ENCODE results near the gene NT5M.

Gene NT5M

GRCh38 chr17:17394494-17394893 is 91.3 kb downstream of the NT5M start:
- H3K4me2 ChIP-seq (ENCODE audit: low read length): no peak overlapping the region
- no peak overlapping the region for H3K4me3 ChIP-seq (ENCODE audit: low read length)
- no peak overlapping the region for H2BK15ac ChIP-seq (replicated peaks; ENCODE audit: low read depth)
- no peak overlapping the region for H2BK5ac ChIP-seq (ENCODE audit: low read length)
- no peaks in the 10 kb centered on the region for H3K79me1 ChIP-seq (ENCODE audit: low read length)
- no peaks in the 10 kb centered on the region for H3K27me3 ChIP-seq (ENCODE audit: insufficient read depth, low read length, poor library complexity)
- H3K27ac ChIP-seq (ENCODE audit: low read depth, low read length): no peak overlapping the region
- H3K4ac ChIP-seq (ENCODE audit: low read depth, low read length): no peak overlapping the region
- no peak overlapping the region for H4K8ac ChIP-seq (ENCODE audit: low read depth, low read length)
- no peaks in the 10 kb centered on the region for H3K79me2 ChIP-seq (ENCODE audit: control insufficient read depth, insufficient read depth, low read length)
- no peak overlapping the region for H2BK120ac ChIP-seq (ENCODE audit: low read depth, low read length)
- no peaks in the 10 kb centered on the region for H3K36me3 ChIP-seq (ENCODE audit: control insufficient read depth, insufficient read depth, low read length)
- no peaks in the 10 kb centered on the region for H3K4me1 ChIP-seq (ENCODE audit: control insufficient read depth, low read depth, low read length)
- DNase-seq: no peak
- no peak overlapping the region for H4K5ac ChIP-seq (ENCODE audit: low read length)
- H3K9ac ChIP-seq (ENCODE audit: low read length): no peak overlapping the region
- no CpG with 5 or more reads among the region's 9 CpGs for WGBS (ENCODE audit: extremely low coverage, insufficient coverage, low lambda C conversion rate)
- no peak overlapping the region for H3K23ac ChIP-seq (ENCODE audit: low read length)
- H3K18ac ChIP-seq (ENCODE audit: low read length): no peak overlapping the region
- no peak overlapping the region for H2AK5ac ChIP-seq (ENCODE audit: low read length)
- H3K56ac ChIP-seq (ENCODE audit: low read length): no peak overlapping the region

GRCh38 chr17:17395246-17395802 is 92.2 kb downstream of the NT5M start:
- H3K9ac ChIP-seq (ENCODE audit: low read length): no peak overlapping the region
- no peak overlapping the region for H3K4me2 ChIP-seq (ENCODE audit: low read length)
- H3K4me1 ChIP-seq (ENCODE audit: control insufficient read depth, low read depth, low read length): no peaks in the 10 kb centered on the region
- H3K23ac ChIP-seq (ENCODE audit: low read length): no peak overlapping the region
- no CpG with 5 or more reads among the region's 6 CpGs for WGBS (ENCODE audit: extremely low coverage, insufficient coverage, low lambda C conversion rate)
- no peak overlapping the region for H3K4ac ChIP-seq (ENCODE audit: low read depth, low read length)
- H3K79me1 ChIP-seq (ENCODE audit: low read length): no peaks in the 10 kb centered on the region
- no peak overlapping the region for H3K4me3 ChIP-seq (ENCODE audit: low read length)
- no peaks in the 10 kb centered on the region for H3K36me3 ChIP-seq (ENCODE audit: control insufficient read depth, insufficient read depth, low read length)
- no peak overlapping the region for H2AK5ac ChIP-seq (ENCODE audit: low read length)
- H2BK15ac ChIP-seq (replicated peaks; ENCODE audit: low read depth): no peak overlapping the region
- H4K5ac ChIP-seq (ENCODE audit: low read length): no peak overlapping the region
- H4K8ac ChIP-seq (ENCODE audit: low read depth, low read length): no peak overlapping the region
- H3K18ac ChIP-seq (ENCODE audit: low read length): no peak overlapping the region
- no peak overlapping the region for H2BK120ac ChIP-seq (ENCODE audit: low read depth, low read length)
- no peak overlapping the region for H3K27ac ChIP-seq (ENCODE audit: low read depth, low read length)
- no peaks in the 10 kb centered on the region for H3K27me3 ChIP-seq (ENCODE audit: insufficient read depth, low read length, poor library complexity)
- no peaks in the 10 kb centered on the region for H3K79me2 ChIP-seq (ENCODE audit: control insufficient read depth, insufficient read depth, low read length)
- DNase-seq: no peak
- H3K56ac ChIP-seq (ENCODE audit: low read length): no peak overlapping the region
- no peak overlapping the region for H2BK5ac ChIP-seq (ENCODE audit: low read length)

GRCh38 chr17:17395885-17396284 is 92.7 kb downstream of the NT5M start:
- no peaks in the 10 kb centered on the region for H3K36me3 ChIP-seq (ENCODE audit: control insufficient read depth, insufficient read depth, low read length)
- H4K8ac ChIP-seq (ENCODE audit: low read depth, low read length): no peak overlapping the region
- no peak overlapping the region for H2BK5ac ChIP-seq (ENCODE audit: low read length)
- no peak overlapping the region for H3K4ac ChIP-seq (ENCODE audit: low read depth, low read length)
- no peak overlapping the region for H4K5ac ChIP-seq (ENCODE audit: low read length)
- H3K56ac ChIP-seq (ENCODE audit: low read length): no peak overlapping the region
- H3K18ac ChIP-seq (ENCODE audit: low read length): no peak overlapping the region
- H2BK120ac ChIP-seq (ENCODE audit: low read depth, low read length): no peak overlapping the region
- H3K9ac ChIP-seq (ENCODE audit: low read length): no peak overlapping the region
- no peak overlapping the region for H3K23ac ChIP-seq (ENCODE audit: low read length)
- WGBS (ENCODE audit: extremely low coverage, insufficient coverage, low lambda C conversion rate): no CpG with 5 or more reads among the region's 6 CpGs
- H2AK5ac ChIP-seq (ENCODE audit: low read length): no peak overlapping the region
- no peak overlapping the region for H3K4me2 ChIP-seq (ENCODE audit: low read length)
- no peak overlapping the region for H3K4me3 ChIP-seq (ENCODE audit: low read length)
- H3K27me3 ChIP-seq (ENCODE audit: insufficient read depth, low read length, poor library complexity): no peaks in the 10 kb centered on the region
- no peaks in the 10 kb centered on the region for H3K79me1 ChIP-seq (ENCODE audit: low read length)
- no peaks in the 10 kb centered on the region for H3K4me1 ChIP-seq (ENCODE audit: control insufficient read depth, low read depth, low read length)
- H2BK15ac ChIP-seq (replicated peaks; ENCODE audit: low read depth): no peak overlapping the region
- no peak overlapping the region for H3K27ac ChIP-seq (ENCODE audit: low read depth, low read length)
- no peak for DNase-seq
- no peaks in the 10 kb centered on the region for H3K79me2 ChIP-seq (ENCODE audit: control insufficient read depth, insufficient read depth, low read length)
